AG09309 (cell line): ENCODE measurements around the gene SPRR1B.
"Not testable (repeated sequence)": the region's sequence is repeated elsewhere in the genome, so short reads cannot be mapped to it uniquely, and the experiment has no call there.

Experiments
- DNase-seq: peaks from one replicate; pipeline ENCODE4 v3.0.0-alpha.2; 2010; ENCODE audit warnings: low read depth
- H3K4me3 ChIP-seq: 2 replicates; pipeline ENCODE4 v1.5.1; 2011; ENCODE audit warnings: mild to moderate bottlenecking, low read depth, low read length, moderate library complexity; ENCODE audit not compliant: control insufficient read depth
- CTCF ChIP-seq: IDR thresholded peaks from 2 replicates; pipeline ENCODE4 v1.5.1; 2011; ENCODE audit warnings: mild to moderate bottlenecking, low read depth, low read length, inconsistent platforms; ENCODE audit not compliant: insufficient read depth, control insufficient read depth; ENCODE audit errors: missing control alignments

Gene SPRR1B

GRCh38 chr1:153001382-153001781 is 29.6 kb upstream of the SPRR1B start, which contains the start of gene SPRR3:
Gene SPRR3 (plus strand): TSS chr1:153001749. CDS start chr1:153003021, 1,272 bp downstream.
- TF ChIP-seq CTCF: no peak
- H3K4me3 ChIP-seq: no peak within 1 kb of the TSS
- DNase-seq: no peak

- H3K4me3 ChIP-seq, DNase-seq: not testable (repeated sequence)
Measured at GRCh38 chr1:153011235-153011758, 19.7 kb upstream of the SPRR1B start.

- not testable (repeated sequence) for H3K4me3 ChIP-seq, DNase-seq
Measured at GRCh38 chr1:153021829-153022228, 9.2 kb upstream of the SPRR1B start.

GRCh38 chr1:153022340-153022739 is 8.7 kb upstream of the SPRR1B start:
- not testable (repeated sequence) for DNase-seq, H3K4me3 ChIP-seq

- no peak for TF ChIP-seq CTCF
- H3K4me3 ChIP-seq: no peak overlapping the region
- no peak for DNase-seq
Measured at GRCh38 chr1:153023109-153023508, 7.9 kb upstream of the SPRR1B start.

- H3K4me3 ChIP-seq: no peak overlapping the region
- no peak for DNase-seq
- no peak for TF ChIP-seq CTCF
Measured at GRCh38 chr1:153024413-153024812, 6.6 kb upstream of the SPRR1B start.

GRCh38 chr1:153025797-153026196 is 5.2 kb upstream of the SPRR1B start:
- H3K4me3 ChIP-seq: no peak overlapping the region
- TF ChIP-seq CTCF: no peak
- DNase-seq: no peak

GRCh38 chr1:153028766-153029165 is 2.2 kb upstream of the SPRR1B start:
- H3K4me3 ChIP-seq: no peak overlapping the region
- DNase-seq: no peak
- TF ChIP-seq CTCF: no peak
